ENCODE measurements around the gene CLMP. TPM values are rescaled to one million over a fixed set of nuclear protein-coding genes. Genes with fewer than 3 reads are reported as not detected.

Gene CLMP
- total RNA-seq, 1 experiment from 2014 or later, result 3.2 TPM

- CTCF ChIA-PET, result interaction anchor here (0.7 to 4.5 kb wide), 25 partner anchors 8 to 604 kb away, joined by 3 to 69 read pairs (median 5); no protein-coding TSS in a partner anchor
- Histone ChIP-seq H3K36me3 (ENCODE audit: control insufficient read depth in 1 of 2, insufficient read depth in 2 of 2, low read length in 2 of 2) (no peaks in the 10 kb centered on the region), H3K9ac (ENCODE audit: low read length) (no peak overlapping the region), H3K79me2 (ENCODE audit: insufficient read depth, low read length) (no peaks in the 10 kb centered on the region), H3K4me2 (ENCODE audit: low read length) (peak overlapping the region; percentile 24; the same call in 1 of the 2 replicates), H3K9me3 (ENCODE audit: control insufficient read depth in 1 of 2, insufficient read depth in 1 of 2, low read depth in 1 of 2, low read length in 2 of 2) (no peaks in the 10 kb centered on the region), H3K27me3 (ENCODE audit: insufficient read depth, low read length) (no peaks in the 10 kb centered on the region), H3K27ac (ENCODE audit: low read depth, low read length) (no peak overlapping the region), H3K4me3 (replicated peaks in 1 of 2; ENCODE audit: low read depth in 1 of 2, low read length in 2 of 2) (no peak overlapping the region), H2AFZ (ENCODE audit: low read depth, low read length, poor library complexity, severe bottlenecking) (no peak overlapping the region), H4K20me1 (ENCODE audit: insufficient read depth) (no peaks in the 10 kb centered on the region), H3K9me2 (ENCODE audit: insufficient read depth) (no peaks in the 10 kb centered on the region), H3K4me1 (ENCODE audit: control insufficient read depth in 1 of 2, insufficient read depth in 2 of 2, low read length in 2 of 2) (peaks cover 0 to 6% of the 10 kb centered on the region in 2 experiments; a peak in 3 of 4 replicates)
- BruUV-seq (replicated peaks), result no TSS peak
- intact Hi-C loops (cut with micrococcal nuclease), result loop anchor here (2.0 kb wide), 1 partner anchor 375 kb away; no protein-coding TSS in a partner anchor
- ATAC-seq (peak; percentile 81), DNase-seq (ENCODE audit: low read depth, low spot score) (peak; percentile 60)
- POLR2A ChIA-PET, result interaction anchor here (1.6 kb wide), 1 partner anchor 42 kb away, joined by 7 read pairs; the partner anchor contains the start of gene HSPA8
- RAD21 ChIA-PET (ENCODE audit: low non-redundant PET in 1 of 2, low total read pairs in 2 of 2, uncharacterized antibody in 2 of 2, unreplicated experiment in 2 of 2), result interaction anchor here (0.6 to 1.8 kb wide), 12 partner anchors 8 to 477 kb away, joined by 3 to 9 read pairs (median 4); no protein-coding TSS in a partner anchor
- TF ChIP-seq RAD21 (IDR thresholded peaks at IDR 0.05; ENCODE audit: low read depth), result peak; percentile 84
- TF ChIP-seq SRF (IDR thresholded peaks at IDR 0.05; ENCODE audit: low read depth), result no peak
- TF ChIP-seq JUND (IDR thresholded peaks at IDR 0.05), result no peak
- no peak for TF ChIP-seq MAX (IDR thresholded peaks at IDR 0.05)
- no peak for TF ChIP-seq POLR2A (IDR thresholded peaks at IDR 0.05; ENCODE audit: borderline replicate concordance, extremely low read depth, insufficient read depth, insufficient read length)
- no peak for TF ChIP-seq FOSL1 (IDR thresholded peaks at IDR 0.05; ENCODE audit: low read depth)
- no peak for TF ChIP-seq SP1 (IDR thresholded peaks at IDR 0.05; ENCODE audit: low read depth)
- TF ChIP-seq YY1 (IDR thresholded peaks at IDR 0.05; ENCODE audit: extremely low read depth, insufficient replicate concordance, low read depth, low read length), result no peak
- TF ChIP-seq ZBTB33 (IDR thresholded peaks at IDR 0.05; ENCODE audit: extremely low read depth, insufficient replicate concordance, low read length), result no peak
- TF ChIP-seq CEBPB (IDR thresholded peaks at IDR 0.05; ENCODE audit: low read depth), result no peak
- TF ChIP-seq ATF3 (IDR thresholded peaks at IDR 0.05), result no peak
- no peak for TF ChIP-seq CBX3 (IDR thresholded peaks at IDR 0.05; ENCODE audit: low read depth)
- peak; percentile 48 for TF ChIP-seq TCF7L2 (IDR thresholded peaks at IDR 0.05; ENCODE audit: borderline replicate concordance, extremely low read depth, insufficient read depth, insufficient read length)
- TF ChIP-seq ZNF274 (IDR thresholded peaks at IDR 0.05; ENCODE audit: low read depth, low read length), result no peak
- TF ChIP-seq ELF1 (IDR thresholded peaks at IDR 0.05; ENCODE audit: borderline replicate concordance, low read depth), result no peak
- TF ChIP-seq REST (IDR thresholded peaks at IDR 0.05; ENCODE audit: low read depth), result no peak
- peak; percentile 70 to 76 (median 75) for TF ChIP-seq CTCF (IDR thresholded peaks at IDR 0.05 in 2 of 3, conservative IDR thresholded peaks at IDR 0.05 in 1 of 3; ENCODE audit: borderline replicate concordance in 1 of 3, insufficient read depth in 1 of 3, low read depth in 2 of 3, low read length in 2 of 3)
- no peak for TF ChIP-seq ZFX (IDR thresholded peaks at IDR 0.05)
- no peak for TF ChIP-seq EZH2phosphoT487 (IDR thresholded peaks at IDR 0.05; ENCODE audit: borderline replicate concordance)
Measured at GRCh38 chr11:123103326-123103980, 91.6 kb downstream of the CLMP start.

All from HCT116 (cell line).